Adrenal gland (tissue), 12 donors: ENCODE data around the gene XCL2. TPM values are rescaled to one million over a fixed set of nuclear protein-coding genes. Genes with fewer than 3 reads are reported as not detected.

Experiments used
- DNase-seq, 7 donors: peaks; one replicate each; pipeline ENCODE4 v3.0.0-alpha.2; 2019 to 2020
- H3K27ac ChIP-seq, 5 donors: fragments of 200-600 bp; sonication (generic) in 4 of 5; 1 replicate in 3 of 5; 2 replicates in 2 of 5; pipeline versions ENCODE4 v1.5.1 to v1.8.0; 2016 to 2020; ENCODE audit warnings: mild to moderate bottlenecking in 1 of 5
- H3K27me3 ChIP-seq: fragments of 200-600 bp; 2 replicates; pipeline ENCODE4 v1.8.0; 2021
- H3K36me3 ChIP-seq, 2 donors: fragments of 200-600 bp; replicated peaks in 1 of 2; 1 replicate in 1 of 2; 2 replicates in 1 of 2; pipeline versions ENCODE4 v1.5.1 to v1.8.0; 2018 to 2022
- H3K4me1 ChIP-seq, 2 donors: fragments of 200-600 bp; replicated peaks in 1 of 2; 1 replicate in 1 of 2; 2 replicates in 1 of 2; pipeline versions ENCODE4 v1.5.1 to v1.8.0; 2018 to 2021
- H3K4me3 ChIP-seq, 4 donors: fragments of 200-600 bp; sonication (generic) in 3 of 4; one replicate each; pipeline ENCODE4 v1.5.1; 2016 to 2018
- H3K9me3 ChIP-seq, 3 donors: fragments of 200-600 bp; sonication (generic) in 1 of 3; replicated peaks in 1 of 3; 1 replicate in 2 of 3; 2 replicates in 1 of 3; pipeline versions ENCODE4 v1.5.1 to v1.8.0; 2016 to 2021
- CTCF ChIP-seq, 6 experiments: fragments of 450-650 bp in 4 of 6; fragments of 200-600 bp in 2 of 6; sonication (generic) in 1 of 6; IDR thresholded peaks; 1 replicate in 5 of 6; 2 replicates in 1 of 6; pipeline versions ENCODE4 v1.5.1 to v1.8.0; 2016 to 2021; ENCODE audit warnings: antibody characterized with exemption in 6 of 6, mild to moderate bottlenecking in 2 of 6, moderate library complexity in 1 of 6
- POLR2A ChIP-seq, 2 donors: fragments of 450-650 bp; IDR thresholded peaks; one replicate each; pipeline ENCODE4 v1.6.1; 2017; ENCODE audit warnings: antibody characterized with exemption in 2 of 2, mild to moderate bottlenecking in 2 of 2, moderate library complexity in 1 of 2
- WGBS, 4 donors: extraction: QIAGEN DNeasy Blood & Tissue Kit in 2 of 4; methylation state at CpG; one replicate each; pipeline versions ENCODE4 v1.1.5 to v1.1.7; 2013 to 2017; 5-methylcytosine and 5-hydroxymethylcytosine counted together
- intact Hi-C, 2 donors: fragments of 100-400 bp; cut with DNase I; formaldehyde crosslinking; loops; one replicate each; pipeline versions ENCODE4 v1.14.1 to v1.15.0; 2022 to 2023
- polyA plus RNA-seq, 3 donors: library from polyadenylated mRNA; stranded (reverse); fragments of 200-250 nt in 2 of 3; fragments of 350-450 nt in 1 of 3; fragmentation: Illumina TruSeq in 1 of 3; extraction: RNeasy Lipid Tissue Mini Kit (QIAGEN cat#74804) in 1 of 3; gene quantifications; one replicate each; pipeline ENCODE4 v1.2.3, GENCODE V29; 2013 to 2014
- total RNA-seq, 9 donors: library from RNA; depleted of rRNA in 4 of 9; stranded (reverse); fragments of >200 nt in 4 of 9; fragments of 120-200 nt in 1 of 9; fragmentation: NEBNext Ultra II Directional in 1 of 9; extraction: Animal tissue kit (Norgen Biotek cat#: 25700) in 1 of 9; gene quantifications; one replicate each; pipeline versions ENCODE4 v1.1.0 to v1.2.4, GENCODE V29; 2013 to 2023
- donor health status: healthy with polysubstance abuse.
- donor health status: Bipolar disorder and iron deficiency.
- donor health status: DM: yes; HTN: yes; CAD: no.
- donor health status: DM: no; HTN: no; CAD: no.
- donor health status: DM: no; HTN: no; CAD: no.
- donor health status: DM: yes; HTN: yes; CAD: no.

XCL2 gene
- total and polyA plus RNA-seq, 12 donors, result 0.33 to 1.5 (median 0.33) TPM; not detected in 9

- intact Hi-C loops, result no loop called here
- no peaks in the 10 kb centered on the region for H3K9me3 ChIP-seq
- no peaks in the 10 kb centered on the region for H3K27me3 ChIP-seq
- H3K4me1 ChIP-seq, result no peaks in the 10 kb centered on the region
- no peak overlapping the region for H3K27ac ChIP-seq
- no peak overlapping the region for H3K4me3 ChIP-seq
- WGBS, 4 donors, result 48 to 95% (median 88%) methylated on average over 1 of the region's 1 CpG
- H3K36me3 ChIP-seq, result no peaks in the 10 kb centered on the region
- DNase-seq, result no peak
- TF ChIP-seq CTCF (IDR thresholded peaks at IDR 0.05), result no peak
- TF ChIP-seq POLR2A (IDR thresholded peaks at IDR 0.05), result no peak
Measured at GRCh38 chr1:168585937-168586336, 42.1 kb upstream of the XCL2 start.

- Histone ChIP-seq H3K36me3 (no peaks in the 10 kb centered on the region), H3K4me1 (no peaks in the 10 kb centered on the region), H3K27ac (no peak overlapping the region), H3K4me3 (no peak overlapping the region), H3K9me3 (no peaks in the 10 kb centered on the region), H3K27me3 (no peaks in the 10 kb centered on the region)
- TF ChIP-seq CTCF (IDR thresholded peaks at IDR 0.05) (no peak), POLR2A (IDR thresholded peaks at IDR 0.05) (no peak)
- no peak for DNase-seq
- WGBS, 4 donors, result 51 to 63% (median 59%) methylated on average over 3 of the region's 3 CpGs
- intact Hi-C loops, result no loop called here
Measured at GRCh38 chr1:168585191-168585590, 41.4 kb upstream of the XCL2 start.

DNA sequence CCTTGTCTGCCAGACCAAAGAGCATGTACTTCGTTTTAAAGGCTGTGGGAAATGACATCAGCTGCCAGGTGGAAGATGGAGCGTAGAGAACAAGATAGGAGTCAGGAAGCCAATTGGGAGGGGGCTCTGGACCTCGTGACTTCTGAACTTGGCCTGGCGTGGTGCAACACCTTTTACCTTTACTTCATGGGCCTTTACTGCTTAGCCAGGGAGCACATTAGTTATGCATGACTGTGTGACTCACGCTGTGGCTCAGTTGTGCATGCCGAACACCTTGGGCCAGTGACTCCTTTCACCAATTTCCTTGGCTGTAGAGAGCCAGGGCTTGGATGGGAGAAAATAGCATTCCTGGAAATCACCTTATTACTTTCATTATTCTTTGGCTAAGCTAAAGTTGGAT is 39.8 kb upstream of the XCL2 start:
- 80 to 95% (median 86%) methylated on average over 6 of the region's 6 CpGs for WGBS, 4 donors
- intact Hi-C loops, result no loop called here
- DNase-seq, result no peak
- Histone ChIP-seq H3K27ac (no peak overlapping the region), H3K4me3 (no peak overlapping the region), H3K36me3 (no peaks in the 10 kb centered on the region), H3K9me3 (no peaks in the 10 kb centered on the region), H3K4me1 (no peaks in the 10 kb centered on the region), H3K27me3 (no peaks in the 10 kb centered on the region)
- TF ChIP-seq POLR2A (IDR thresholded peaks at IDR 0.05) (no peak), CTCF (IDR thresholded peaks at IDR 0.05) (no peak)

DNA sequence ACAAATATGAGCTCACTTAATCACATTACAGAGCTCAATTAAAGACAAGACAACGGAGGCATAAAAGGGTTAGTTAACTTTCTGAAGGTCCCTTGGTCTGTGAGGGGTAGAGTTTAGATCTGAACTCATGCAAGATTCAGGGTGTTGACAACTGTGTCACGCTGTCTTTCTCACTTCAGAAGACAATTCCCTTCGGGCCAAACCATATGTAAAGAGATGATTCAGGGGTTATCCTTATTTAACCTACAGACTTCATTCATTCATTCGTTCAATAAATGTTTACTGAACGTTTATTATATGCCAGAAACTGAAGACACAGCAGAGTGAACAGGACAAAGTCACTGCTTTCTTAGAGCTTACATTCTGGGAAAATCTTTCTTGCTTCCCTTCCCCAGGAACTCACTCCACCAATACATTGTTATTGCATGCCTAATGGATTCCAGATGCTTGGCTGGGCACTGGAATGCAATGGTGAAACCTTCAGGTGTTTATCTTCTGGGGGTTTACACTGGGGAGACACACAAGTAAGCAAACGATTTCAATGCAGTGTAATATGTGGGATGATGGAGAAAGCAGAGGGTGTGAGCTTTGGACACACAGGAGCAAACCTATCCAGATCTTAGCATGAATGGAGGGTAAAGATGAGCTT is 39.0 kb upstream of the XCL2 start:
- TF ChIP-seq CTCF (IDR thresholded peaks at IDR 0.05) (no peak), POLR2A (IDR thresholded peaks at IDR 0.05) (no peak)
- intact Hi-C loops, result no loop called here
- no peak for DNase-seq

More for the DNA sequence above, 39.0 kb upstream of the XCL2 start:
- WGBS, 4 donors, result 45 to 63% (median 52%) methylated on average over 6 of the region's 6 CpGs
- H3K36me3 ChIP-seq, result no peaks in the 10 kb centered on the region
- H3K27ac ChIP-seq, result no peak overlapping the region
- no peaks in the 10 kb centered on the region for H3K4me1 ChIP-seq
- no peak overlapping the region for H3K4me3 ChIP-seq
- no peaks in the 10 kb centered on the region for H3K27me3 ChIP-seq
- H3K9me3 ChIP-seq, result no peaks in the 10 kb centered on the region
